NAMALWA (cell line): ENCODE data around the gene CAPN10.
A peak's percentile ranks its signal among the peaks of the same experiment; 100 is the strongest.

ENCODE experiments used
- DNase-seq: peaks from one replicate; pipeline ENCODE4 v3.0.0-alpha.2; 2015; ENCODE audit warnings: low spot score

The CAPN10 gene

GRCh38 chr2:240602266-240603050, 15.9 kb downstream of the CAPN10 start:
- DNase-seq = no peak

- DNase-seq = no peak
Measured at GRCh38 chr2:240603081-240603835, 16.7 kb downstream of the CAPN10 start.

GRCh38 chr2:240603846-240604245, 17.3 kb downstream of the CAPN10 start:
- no peak for DNase-seq

- DNase-seq = no peak
Measured at GRCh38 chr2:240604291-240604938, 17.9 kb downstream of the CAPN10 start.

- no peak for DNase-seq
Measured at GRCh38 chr2:240604939-240605716, 18.6 kb downstream of the CAPN10 start.

- DNase-seq = no peak
Measured at GRCh38 chr2:240605867-240606743, 19.6 kb downstream of the CAPN10 start.

GRCh38 chr2:240611601-240612210, 25.2 kb downstream of the CAPN10 start:
- DNase-seq = no peak

GRCh38 chr2:240613781-240614180, 27.2 kb downstream of the CAPN10 start:
- no peak for DNase-seq

GRCh38 chr2:240614391-240614790, 27.9 kb downstream of the CAPN10 start:
- no peak for DNase-seq

- DNase-seq = no peak
Measured at GRCh38 chr2:240615396-240615795, 28.9 kb downstream of the CAPN10 start.

GRCh38 chr2:240615820-240616547, 29.4 kb downstream of the CAPN10 start:
- no peak for DNase-seq

- peak; percentile 47 for DNase-seq
Measured at GRCh38 chr2:240616860-240617666, 30.5 kb downstream of the CAPN10 start.

- no peak for DNase-seq
Measured at GRCh38 chr2:240618776-240619175, 32.2 kb downstream of the CAPN10 start.

GRCh38 chr2:240619506-240620148, 33.1 kb downstream of the CAPN10 start:
- DNase-seq = no peak

- DNase-seq = no peak
Measured at GRCh38 chr2:240620149-240620731, 33.7 kb downstream of the CAPN10 start.

- no peak for DNase-seq
Measured at GRCh38 chr2:240620859-240621258, 34.3 kb downstream of the CAPN10 start.

- no peak for DNase-seq
Measured at GRCh38 chr2:240622060-240622411, 35.5 kb downstream of the CAPN10 start.

GRCh38 chr2:240622531-240623235, 36.1 kb downstream of the CAPN10 start:
- DNase-seq = no peak
